A549 (cell line): ENCODE data around the gene PDLIM7. TPM values are rescaled to one million over a fixed set of nuclear protein-coding genes. Genes with fewer than 3 reads are reported as not detected.

Source experiments
- ATAC-seq, 2 experiments: fragments of 200-7000 bp in 1 of 2; fragments of >200 bp in 1 of 2; cut with Nextera tagmentation in 1 of 2; cut with Tn5 transposase in 1 of 2; 3 replicates each; pipeline versions ENCODE4 v1.8.0 to v1.9.1; 2018 to 2020; ENCODE audit warnings: mild to moderate bottlenecking in 1 of 2, moderate library complexity in 1 of 2
- CTCF ChIA-PET: fragments of 300-600 bp; sonication (Branson Sonifier 250); formaldehyde crosslinking; extraction: SDS; loops from one replicate; lab custom pipeline; 2021; ENCODE audit warnings: antibody characterized with exemption, inconsistent platforms; lab: Yijun Ruan, JAX
- POLR2A ChIA-PET: fragments of 350-600 bp; formaldehyde crosslinking; extraction: SDS; loops from one replicate; lab custom pipeline; 2021; ENCODE audit warnings: antibody characterized with exemption, inconsistent platforms; lab: Yijun Ruan, JAX
- DNase-seq, 2 experiments: peaks; one replicate each; pipeline versions ENCODE4 v3.0.0 to v3.0.0-alpha.2; 2011 to 2016; ENCODE audit warnings: low read depth in 1 of 2, low spot score in 1 of 2
- FAIRE-seq: peaks from 2 replicates; lab custom pipeline; 2011; peaks lifted over from hg19 to GRCh38; lab: Jason Lieb, UNC
- H3K27ac ChIP-seq, 2 experiments: fragments of >200 bp; sonication (Bioruptor Twin); formaldehyde crosslinking; 3 replicates each; pipeline ENCODE4 v1.5.1; 2016 to 2017
- H3K4me1 ChIP-seq: fragments of >200 bp; sonication (Bioruptor Twin); formaldehyde crosslinking; 3 replicates; pipeline ENCODE4 v1.6.1; 2016
- H3K4me2 ChIP-seq: fragments of >200 bp; sonication (Bioruptor Twin); formaldehyde crosslinking; 3 replicates; pipeline ENCODE4 v1.6.1; 2016
- H3K4me3 ChIP-seq: fragments of >200 bp; sonication (Bioruptor Twin); formaldehyde crosslinking; 3 replicates; pipeline ENCODE4 v1.5.1; 2016
- H3K9me3 ChIP-seq: fragments of >200 bp; sonication (Bioruptor Twin); formaldehyde crosslinking; 3 replicates; pipeline ENCODE4 v1.6.1; 2016
- CBX8 ChIP-seq: fragments of 200-600 bp; sonication (generic); IDR thresholded peaks from 2 replicates; pipeline ENCODE4 v1.6.1; 2016
- CTCF ChIP-seq: fragments of >200 bp; sonication (Bioruptor Twin); formaldehyde crosslinking; IDR thresholded peaks from 3 replicates; pipeline ENCODE4 v1.5.1; 2016
- EHF ChIP-seq: fragments of 250-450 bp; sonication (Bioruptor Pico); IDR thresholded peaks from 2 replicates; pipeline ENCODE4 v1.5.0; 2020; ENCODE audit warnings: mild to moderate bottlenecking
- EP300 ChIP-seq, 2 experiments: fragments of >200 bp; sonication (Bioruptor Twin); formaldehyde crosslinking; IDR thresholded peaks; 2 replicates in 1 of 2; 3 replicates in 1 of 2; pipeline ENCODE4 v1.6.1; 2016 to 2017
- ESRRA ChIP-seq: fragments of 150-350 bp; IDR thresholded peaks from 2 replicates; pipeline ENCODE4 v1.6.1; 2014; ENCODE audit warnings: mild to moderate bottlenecking, low read length, borderline replicate concordance
- FOSL2 ChIP-seq, 2 experiments: fragments of 450-650 bp in 1 of 2; fragments of >200 bp in 1 of 2; sonication (Bioruptor Twin) in 1 of 2; formaldehyde crosslinking; IDR thresholded peaks; 2 replicates each; pipeline versions ENCODE4 v1.5.0 to v1.6.1; 2016 to 2020; ENCODE audit warnings: mild to moderate bottlenecking in 1 of 2, moderate library complexity in 1 of 2
- GATA3 ChIP-seq: IDR thresholded peaks from 2 replicates; pipeline ENCODE4 v1.6.1; 2012; ENCODE audit warnings: borderline replicate concordance
- HES2 ChIP-seq: fragments of >200 bp; sonication (Bioruptor Twin); formaldehyde crosslinking; IDR thresholded peaks from 2 replicates; pipeline ENCODE4 v1.6.1; 2016
- HOXA7 ChIP-seq: fragments of 250-450 bp; sonication (Bioruptor Pico); IDR thresholded peaks from 2 replicates; pipeline ENCODE4 v1.5.0; 2020; ENCODE audit warnings: mild to moderate bottlenecking, moderate library complexity
- HOXB13 ChIP-seq: fragments of 250-450 bp; sonication (Bioruptor Pico); IDR thresholded peaks from 2 replicates; pipeline ENCODE4 v1.5.0; 2020; ENCODE audit warnings: low read depth, mild to moderate bottlenecking, moderate library complexity
- JUN ChIP-seq, 2 experiments: fragments of >200 bp; sonication (Bioruptor Twin); formaldehyde crosslinking; IDR thresholded peaks; 2 replicates in 1 of 2; 3 replicates in 1 of 2; pipeline ENCODE4 v1.6.1; 2016 to 2017
- MAX ChIP-seq: IDR thresholded peaks from 2 replicates; pipeline ENCODE4 v1.6.1; 2012
- MAZ ChIP-seq: fragments of 150-350 bp; IDR thresholded peaks from 2 replicates; pipeline ENCODE4 v1.6.1; 2014; ENCODE audit warnings: antibody characterized with exemption, low read depth, low read length, borderline replicate concordance
- PBX3 ChIP-seq: IDR thresholded peaks from 2 replicates; pipeline ENCODE4 v1.6.1; 2012
- POLR2AphosphoS2 ChIP-seq: conservative IDR thresholded peaks from 2 replicates; pipeline ENCODE4 v1.6.1; 2012; ENCODE audit warnings: low read length, improper control_type of control experiment, inconsistent platforms
- RAD21 ChIP-seq, 2 experiments: fragments of >200 bp in 1 of 2; sonication (Bioruptor Twin) in 1 of 2; formaldehyde crosslinking in 1 of 2; IDR thresholded peaks in 1 of 2; conservative IDR thresholded peaks in 1 of 2; 2 replicates in 1 of 2; 3 replicates in 1 of 2; pipeline ENCODE4 v1.6.1; 2012 to 2018; ENCODE audit warnings: inconsistent platforms in 1 of 2
- RCOR1 ChIP-seq: fragments of 150-350 bp; IDR thresholded peaks from 2 replicates; pipeline ENCODE4 v1.6.1; 2014; ENCODE audit warnings: antibody characterized with exemption, low read length, low read depth
- RFX5 ChIP-seq: fragments of 450-650 bp; IDR thresholded peaks from 2 replicates; pipeline ENCODE4 v1.7.1; 2014; ENCODE audit warnings: antibody characterized with exemption, mild to moderate bottlenecking, moderate library complexity
- SREBF2 ChIP-seq: fragments of 450-650 bp; IDR thresholded peaks from 2 replicates; pipeline ENCODE4 v1.6.1; 2014; ENCODE audit warnings: mild to moderate bottlenecking, moderate library complexity
- TP53 ChIP-seq: fragments of 250-450 bp; sonication (Bioruptor Pico); IDR thresholded peaks from 2 replicates; pipeline ENCODE4 v1.5.0; 2021; ENCODE audit warnings: mild to moderate bottlenecking, moderate library complexity
- ZC3H11A ChIP-seq: fragments of 450-650 bp; IDR thresholded peaks from 2 replicates; pipeline ENCODE4 v1.6.1; 2014; ENCODE audit warnings: antibody characterized with exemption, mild to moderate bottlenecking
- ZNF302 ChIP-seq: fragments of 250-450 bp; sonication (Bioruptor Pico); IDR thresholded peaks from 2 replicates; pipeline ENCODE4 v1.9.0; 2021; ENCODE audit warnings: inconsistent platforms, mild to moderate bottlenecking, moderate library complexity
- WGBS: methylation state at CpG from one replicate; pipeline ENCODE4 v1.1.6; 2017; ENCODE audit errors: missing lambda C conversion rate; 5-methylcytosine and 5-hydroxymethylcytosine counted together
- polyA plus RNA-seq, 4 experiments: library from polyadenylated mRNA; depleted of rRNA in 3 of 4; stranded (reverse); fragments of >200 nt; fragmentation: RNase III in 1 of 4; extraction: RNeasy Plus Mini Kit Qiagen cat#74134 plus additional on column Dnase treatment in 1 of 4; gene quantifications; 2 replicates in 3 of 4; 3 replicates in 1 of 4; pipeline ENCODE4 v1.2.3, GENCODE V29; 2011 to 2017
- TF ChIP-seq, protein P1 (sequence below): fragments of 150-350 bp; IDR thresholded peaks from 2 replicates; pipeline ENCODE4 v1.6.1; 2014; ENCODE audit warnings: low read depth, mild to moderate bottlenecking, low read length
- TF ChIP-seq, protein P2 (sequence below): fragments of 450-650 bp; IDR thresholded peaks from 2 replicates; pipeline ENCODE4 v1.6.1; 2014; ENCODE audit warnings: antibody characterized with exemption

The PDLIM7 gene
- polyA plus RNA-seq, 2 of the 4 experiments (the other 2 are of a cell fraction): 30.7 to 124 TPM

DNA sequence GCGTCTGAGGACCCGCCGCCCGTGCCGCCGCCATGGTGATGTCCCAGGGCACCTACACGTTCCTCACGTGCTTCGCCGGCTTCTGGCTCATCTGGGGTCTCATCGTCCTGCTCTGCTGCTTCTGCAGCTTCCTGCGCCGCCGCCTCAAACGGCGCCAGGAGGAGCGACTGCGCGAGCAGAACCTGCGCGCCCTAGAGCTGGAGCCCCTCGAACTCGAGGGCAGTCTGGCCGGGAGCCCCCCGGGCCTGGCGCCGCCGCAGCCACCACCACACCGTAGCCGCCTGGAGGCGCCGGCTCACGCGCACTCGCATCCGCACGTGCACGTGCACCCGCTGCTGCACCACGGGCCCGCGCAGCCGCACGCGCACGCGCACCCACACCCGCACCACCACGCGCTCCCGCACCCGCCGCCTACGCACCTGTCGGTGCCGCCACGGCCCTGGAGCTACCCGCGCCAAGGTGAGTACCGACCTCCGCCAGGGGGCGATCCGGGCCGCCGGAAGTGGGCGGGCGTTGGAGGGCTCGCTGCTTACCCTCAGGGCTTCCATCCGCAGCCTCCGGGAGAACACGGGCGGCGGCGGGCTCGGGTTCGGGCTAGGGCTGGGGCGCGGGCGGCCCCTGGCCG lies 42.3 kb downstream of the PDLIM7 start (continued):
- TF ChIP-seq FOSL2 (IDR thresholded peaks at IDR 0.05) (no peak), FOSL2 (CRISPR knock-in tag; IDR thresholded peaks at IDR 0.05) (peak; percentile 5; the same call in 1 of the 2 replicates), ESRRA (no peak), HOXA7 (CRISPR knock-in tag) (no peak), HOXB13 (CRISPR knock-in tag) (no peak), RAD21 (conservative IDR thresholded peaks at IDR 0.05 in 1 of 2, IDR thresholded peaks at IDR 0.05 in 1 of 2) (peak in 1 of 2 experiments; percentile 27; a peak in 1 of 5 replicates), CBX8 (no peak), EHF (CRISPR knock-in tag) (no peak), MAX (peak; percentile 78; the same call in 1 of the 2 replicates)
- TF ChIP-seq, protein P1, sequence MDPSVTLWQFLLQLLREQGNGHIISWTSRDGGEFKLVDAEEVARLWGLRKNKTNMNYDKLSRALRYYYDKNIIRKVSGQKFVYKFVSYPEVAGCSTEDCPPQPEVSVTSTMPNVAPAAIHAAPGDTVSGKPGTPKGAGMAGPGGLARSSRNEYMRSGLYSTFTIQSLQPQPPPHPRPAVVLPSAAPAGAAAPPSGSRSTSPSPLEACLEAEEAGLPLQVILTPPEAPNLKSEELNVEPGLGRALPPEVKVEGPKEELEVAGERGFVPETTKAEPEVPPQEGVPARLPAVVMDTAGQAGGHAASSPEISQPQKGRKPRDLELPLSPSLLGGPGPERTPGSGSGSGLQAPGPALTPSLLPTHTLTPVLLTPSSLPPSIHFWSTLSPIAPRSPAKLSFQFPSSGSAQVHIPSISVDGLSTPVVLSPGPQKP: 0 out of 2 replicates have a peak, but pooled peaks have one; percentile 69
- TF ChIP-seq, all 56 proteins: peak for 15

GRCh38 chr5:177454397-177455035 lies 42.9 kb downstream of the PDLIM7 start:
- WGBS: under 1% methylated on average over 18 of the region's 84 CpGs
- Histone ChIP-seq H3K9me3 (no peaks in the 10 kb centered on the region), H3K4me2 (peak overlapping the region; percentile 96), H3K4me3 (peak overlapping the region; percentile 61), H3K4me1 (peaks cover 10% of the 10 kb centered on the region), H3K27ac (peak overlapping the region; percentile 71 to 86)
- CTCF ChIA-PET: interaction anchor here (0.6 to 25.5 kb wide), 19 partner anchors 13 to 341 kb away, joined by 3 to 871 read pairs (median 13); partner anchors contain the start of genes DBN1, F12, GRK6 and LMAN2
- FAIRE-seq (no peak), DNase-seq (peak; percentile 89 to 99), ATAC-seq (peak; percentile 37 to 63)
- POLR2A ChIA-PET: interaction anchor here (0.6 to 4.0 kb wide), 5 partner anchors 16 to 51 kb away, joined by 3 to 35 read pairs (median 4); partner anchors contain the start of genes GRK6 and PDLIM7
- TF ChIP-seq MAZ: peak; percentile 80; the same call in 1 of the 2 replicates
- TF ChIP-seq RFX5: peak; percentile 65; the same call in 1 of the 2 replicates
- TF ChIP-seq EHF (CRISPR knock-in tag): no peak
- TF ChIP-seq GATA3: peak; percentile 29; the same call in 1 of the 2 replicates
- 0 out of 2 replicates have a peak, but pooled peaks have one; percentile 43 for TF ChIP-seq TP53 (CRISPR knock-in tag)
- TF ChIP-seq JUN (IDR thresholded peaks at IDR 0.05): peak in 1 of 2 experiments; percentile 77; a peak in 3 of 5 replicates
- peak; percentile 72 to 92 for TF ChIP-seq RAD21 (conservative IDR thresholded peaks at IDR 0.05 in 1 of 2, IDR thresholded peaks at IDR 0.05 in 1 of 2)
- TF ChIP-seq FOSL2 (IDR thresholded peaks at IDR 0.05): no peak
- TF ChIP-seq FOSL2 (CRISPR knock-in tag; IDR thresholded peaks at IDR 0.05): peak; percentile 98
- no peak for TF ChIP-seq SREBF2
- TF ChIP-seq CTCF: peak; percentile 94
- TF ChIP-seq, protein P1: no peak
- no peak for TF ChIP-seq ZNF302
- TF ChIP-seq EP300 (IDR thresholded peaks at IDR 0.05): no peak
- no peak for TF ChIP-seq CBX8
- peak; percentile 76 for TF ChIP-seq PBX3
- no peak for TF ChIP-seq RCOR1
- TF ChIP-seq POLR2AphosphoS2: peak; percentile 68; the same call in 1 of the 2 replicates
- TF ChIP-seq, protein P2, sequence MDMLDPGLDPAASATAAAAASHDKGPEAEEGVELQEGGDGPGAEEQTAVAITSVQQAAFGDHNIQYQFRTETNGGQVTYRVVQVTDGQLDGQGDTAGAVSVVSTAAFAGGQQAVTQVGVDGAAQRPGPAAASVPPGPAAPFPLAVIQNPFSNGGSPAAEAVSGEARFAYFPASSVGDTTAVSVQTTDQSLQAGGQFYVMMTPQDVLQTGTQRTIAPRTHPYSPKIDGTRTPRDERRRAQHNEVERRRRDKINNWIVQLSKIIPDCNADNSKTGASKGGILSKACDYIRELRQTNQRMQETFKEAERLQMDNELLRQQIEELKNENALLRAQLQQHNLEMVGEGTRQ: no peak
- TF ChIP-seq HES2: no peak
- TF ChIP-seq ZC3H11A: no peak
